ENCODE results near the gene CLK2. TPM values are rescaled to one million over a fixed set of nuclear protein-coding genes. Genes with fewer than 3 reads are reported as not detected.

The CLK2 gene
- total RNA-seq, 4 donors from 2014 or later: 16.9 to 41.3 (median 32.7) TPM

DNA sequence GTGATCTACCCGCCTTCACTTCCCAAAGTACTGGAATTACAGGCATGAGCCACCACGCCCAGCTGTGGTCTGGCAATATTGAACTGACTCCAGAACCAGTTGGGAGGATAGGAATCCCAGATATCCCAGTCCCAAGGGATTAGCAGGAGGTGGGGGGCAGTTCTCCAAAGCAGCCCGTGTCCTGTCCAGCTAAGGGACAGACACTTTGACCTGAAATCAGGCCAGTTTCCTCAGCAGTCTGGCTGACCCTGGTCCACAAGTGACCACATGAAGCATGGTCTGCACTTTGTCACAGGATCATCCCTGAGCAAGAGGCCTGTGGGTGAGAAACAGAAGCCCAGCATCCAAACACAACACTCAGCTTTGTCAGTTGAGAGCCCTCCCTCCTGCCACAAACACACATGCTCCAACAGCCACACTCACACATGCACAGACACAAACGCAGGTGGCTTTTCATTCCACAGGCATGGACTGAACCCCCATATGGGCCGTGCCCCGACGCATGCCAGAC lies 32.6 kb upstream of the CLK2 start:
- TF ChIP-seq, protein P1, sequence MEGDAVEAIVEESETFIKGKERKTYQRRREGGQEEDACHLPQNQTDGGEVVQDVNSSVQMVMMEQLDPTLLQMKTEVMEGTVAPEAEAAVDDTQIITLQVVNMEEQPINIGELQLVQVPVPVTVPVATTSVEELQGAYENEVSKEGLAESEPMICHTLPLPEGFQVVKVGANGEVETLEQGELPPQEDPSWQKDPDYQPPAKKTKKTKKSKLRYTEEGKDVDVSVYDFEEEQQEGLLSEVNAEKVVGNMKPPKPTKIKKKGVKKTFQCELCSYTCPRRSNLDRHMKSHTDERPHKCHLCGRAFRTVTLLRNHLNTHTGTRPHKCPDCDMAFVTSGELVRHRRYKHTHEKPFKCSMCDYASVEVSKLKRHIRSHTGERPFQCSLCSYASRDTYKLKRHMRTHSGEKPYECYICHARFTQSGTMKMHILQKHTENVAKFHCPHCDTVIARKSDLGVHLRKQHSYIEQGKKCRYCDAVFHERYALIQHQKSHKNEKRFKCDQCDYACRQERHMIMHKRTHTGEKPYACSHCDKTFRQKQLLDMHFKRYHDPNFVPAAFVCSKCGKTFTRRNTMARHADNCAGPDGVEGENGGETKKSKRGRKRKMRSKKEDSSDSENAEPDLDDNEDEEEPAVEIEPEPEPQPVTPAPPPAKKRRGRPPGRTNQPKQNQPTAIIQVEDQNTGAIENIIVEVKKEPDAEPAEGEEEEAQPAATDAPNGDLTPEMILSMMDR (IDR thresholded peaks at IDR 0.05): no peak
- ATAC-seq (ENCODE audit: low FRiP score) (no peak), DNase-seq (ENCODE audit: low spot score) (no peak)

DNA sequence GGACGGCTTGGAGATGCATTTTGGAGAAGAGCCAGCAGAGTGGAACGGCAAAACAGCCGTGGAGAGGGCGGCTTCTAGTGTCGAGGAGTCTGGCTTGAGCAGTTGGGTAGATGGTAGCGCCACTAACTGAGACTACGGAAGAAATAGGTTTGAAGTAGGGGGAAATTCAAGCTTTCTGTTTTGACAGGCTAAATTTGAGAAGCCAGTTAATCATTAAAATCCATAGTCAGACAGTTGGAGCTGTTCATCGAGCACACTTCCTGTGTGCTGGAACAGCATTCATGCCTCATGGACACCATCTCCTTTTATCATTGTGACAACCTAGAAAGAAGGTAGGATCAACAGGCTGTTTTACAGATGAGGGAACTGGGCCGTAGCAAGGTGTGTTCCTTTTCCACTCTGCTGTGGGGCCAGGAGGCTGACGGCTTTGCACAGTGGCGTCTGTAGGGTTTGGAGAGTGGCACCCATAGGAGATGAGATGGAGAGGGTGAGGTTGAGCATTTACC lies 31.3 kb upstream of the CLK2 start:
- no peak for DNase-seq (ENCODE audit: low spot score)
- no peak for ATAC-seq (ENCODE audit: low FRiP score)
- TF ChIP-seq, protein P1 (IDR thresholded peaks at IDR 0.05): no peak

DNA sequence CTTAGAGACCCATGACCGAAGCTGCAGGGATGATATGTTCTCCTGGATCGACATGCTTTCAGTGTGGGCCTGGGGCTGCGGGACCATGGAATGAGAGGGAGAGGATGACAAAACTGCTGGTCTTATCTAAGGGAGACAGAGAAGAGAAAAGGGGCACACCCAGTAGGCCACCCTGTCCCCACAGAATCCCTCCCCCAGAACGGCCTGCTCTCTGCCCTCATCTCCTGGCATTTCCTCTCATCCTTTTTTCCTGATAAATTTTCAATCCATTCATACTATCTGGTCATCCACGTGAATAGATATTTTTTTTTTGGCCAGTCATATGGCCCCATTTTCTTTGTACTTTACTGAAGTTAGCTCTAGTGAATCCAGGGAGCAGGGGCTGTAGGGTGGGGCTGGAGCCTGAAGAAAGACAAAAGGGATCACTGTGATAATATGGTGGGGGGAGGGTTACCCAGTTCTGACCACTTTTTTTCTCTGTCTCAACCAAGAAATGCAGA lies 28.1 kb upstream of the CLK2 start, which contains the start of gene PKLR:
TSS of gene PKLR (minus strand) at position 97 of the 500 bp plus-strand sequence. CDS start at position 54, 43 bp downstream.
- DNase-seq (ENCODE audit: low spot score): no peak
- TF ChIP-seq, protein P1 (IDR thresholded peaks at IDR 0.05): no peak
- ATAC-seq (ENCODE audit: low FRiP score): no peak

DNA sequence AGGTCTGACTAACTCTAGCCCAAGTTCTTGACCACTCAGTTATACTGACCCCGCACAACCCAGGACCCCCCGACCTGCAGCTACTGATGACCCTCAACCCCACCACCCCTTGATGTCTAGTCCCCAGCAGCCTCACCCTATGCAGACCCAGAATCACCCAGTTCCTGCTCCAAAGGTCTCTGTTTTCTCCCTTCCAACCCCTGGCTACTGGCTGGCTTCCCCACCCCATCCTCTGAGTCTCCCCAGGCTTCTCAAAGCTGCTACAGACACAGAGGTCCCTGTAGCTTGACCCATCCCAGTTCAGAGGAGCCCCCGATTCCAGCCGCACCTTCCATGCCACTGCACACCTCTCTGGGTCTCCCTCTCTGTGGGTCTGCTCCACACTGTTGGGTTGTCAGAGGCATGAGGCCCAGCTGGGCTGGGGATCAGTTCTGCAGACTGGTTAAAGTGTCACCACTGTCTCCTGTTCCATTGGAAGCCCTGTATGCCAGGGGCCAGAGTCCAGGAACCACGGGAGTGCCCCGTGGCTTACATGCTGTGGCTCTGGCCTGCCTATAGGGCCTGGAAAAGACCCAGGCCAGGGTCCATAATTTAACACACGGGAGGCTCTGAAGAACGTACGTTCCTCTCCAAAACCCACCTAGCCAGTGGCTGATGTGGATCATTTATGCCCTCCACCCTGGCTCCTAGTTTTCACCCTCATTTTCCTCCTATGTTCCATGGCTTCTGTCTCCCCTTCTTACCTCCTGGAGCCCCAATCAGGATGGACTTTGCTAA lies 27.4 kb upstream of the CLK2 start:
- DNase-seq (ENCODE audit: low spot score) (no peak), ATAC-seq (ENCODE audit: low FRiP score) (no peak)
- TF ChIP-seq, protein P1 (IDR thresholded peaks at IDR 0.05): no peak

DNA sequence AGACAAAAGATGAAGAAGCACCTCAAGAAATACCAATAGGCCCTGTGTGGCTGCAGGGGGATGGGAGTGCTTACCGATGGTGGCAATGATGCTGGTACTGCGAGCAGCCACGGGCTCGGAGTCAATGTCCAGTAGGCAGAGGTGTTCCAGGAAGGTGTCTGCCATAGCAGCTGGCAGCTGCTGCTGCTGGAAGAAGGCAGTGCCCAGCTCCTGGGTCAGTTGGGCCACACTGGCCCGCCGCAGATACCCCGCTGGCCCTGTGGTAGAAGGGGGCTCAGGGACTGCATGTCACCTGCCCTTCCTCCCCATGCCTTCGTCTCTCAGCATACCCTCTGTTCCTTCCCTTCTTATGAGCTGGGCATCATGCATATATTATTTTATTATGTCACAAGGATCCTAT lies 26.7 kb upstream of the CLK2 start:
- TF ChIP-seq, protein P1 (IDR thresholded peaks at IDR 0.05): no peak
- ATAC-seq (ENCODE audit: low FRiP score) (no peak), DNase-seq (ENCODE audit: low spot score) (no peak)

DNA sequence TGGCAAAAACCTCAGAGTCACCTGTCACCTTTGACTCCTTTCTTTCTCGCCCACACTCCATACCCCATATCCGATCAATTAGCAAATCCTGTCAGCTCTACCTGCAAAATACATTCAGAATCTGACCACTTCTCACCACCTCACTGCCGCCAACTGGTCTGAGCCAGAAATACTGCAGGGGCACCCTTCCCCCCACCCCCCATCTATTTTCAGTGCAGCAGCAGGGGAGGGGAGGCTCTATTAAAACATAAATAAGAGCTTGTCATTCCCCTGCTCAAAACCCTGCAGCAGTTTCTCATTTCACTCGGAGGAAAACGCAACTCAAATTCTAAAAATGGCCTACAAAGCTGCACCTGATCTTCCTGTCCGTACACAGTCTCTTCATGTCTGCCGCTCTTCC lies 24.1 kb upstream of the CLK2 start:
- TF ChIP-seq, protein P1 (IDR thresholded peaks at IDR 0.05): no peak
- ATAC-seq (ENCODE audit: low FRiP score) (no peak), DNase-seq (ENCODE audit: low spot score) (no peak)
